CD14-positive monocyte (primary cell): ENCODE data around the gene HERC6. TPM values are rescaled to one million over a fixed set of nuclear protein-coding genes. Genes with fewer than 3 reads are reported as not detected.
A peak's percentile ranks its signal among the peaks of the same experiment; 100 is the strongest.

Source experiments
- DNase-seq, 3 donors: peaks; one replicate each; pipeline ENCODE4 v3.0.0-alpha.2; 2011 to 2022
- H2AFZ ChIP-seq: 2 replicates; pipeline ENCODE4 v1.6.0; 2012; ENCODE audit warnings: mild to moderate bottlenecking, low read depth, low read length, inconsistent platforms; ENCODE audit not compliant: insufficient read depth, poor library complexity, severe bottlenecking
- H3K27ac ChIP-seq, 2 donors: 1 replicate in 1 of 2; 2 replicates in 1 of 2; pipeline ENCODE4 v1.5.1; 2012 to 2013; ENCODE audit warnings: low read length in 2 of 2, control low read depth in 1 of 2, inconsistent platforms in 1 of 2, low read depth in 1 of 2, mild to moderate bottlenecking in 1 of 2
- H3K27me3 ChIP-seq, 2 donors: one replicate each; pipeline versions ENCODE4 v1.6.0 to v1.6.1; 2011 to 2013; ENCODE audit warnings: low read length in 2 of 2; ENCODE audit not compliant: control insufficient read depth in 2 of 2, insufficient read depth in 2 of 2
- H3K36me3 ChIP-seq, 2 donors: replicated peaks in 1 of 2; 1 replicate in 1 of 2; 2 replicates in 1 of 2; pipeline versions ENCODE4 v1.5.1 to v1.6.1; 2012 to 2013; ENCODE audit warnings: low read length in 2 of 2, control low read depth in 1 of 2, inconsistent platforms in 1 of 2, mild to moderate bottlenecking in 1 of 2; ENCODE audit not compliant: insufficient read depth in 2 of 2, control insufficient read depth in 1 of 2
- H3K4me1 ChIP-seq, 2 donors: 1 replicate in 1 of 2; 2 replicates in 1 of 2; pipeline versions ENCODE4 v1.5.1 to v1.6.1; 2012 to 2013; ENCODE audit warnings: low read length in 2 of 2, control low read depth in 1 of 2, inconsistent platforms in 1 of 2, mild to moderate bottlenecking in 1 of 2, moderate library complexity in 1 of 2; ENCODE audit not compliant: insufficient read depth in 2 of 2, control insufficient read depth in 1 of 2
- H3K4me2 ChIP-seq: replicated peaks from 2 replicates; pipeline ENCODE3; 2012; ENCODE audit warnings: low read length, moderate library complexity, mild to moderate bottlenecking; ENCODE audit not compliant: poor library complexity, severe bottlenecking; ENCODE audit errors: extremely low read depth
- H3K4me3 ChIP-seq, 3 experiments: fragments of 200-600 bp in 1 of 3; sonication (generic) in 1 of 3; replicated peaks in 1 of 3; 1 replicate in 2 of 3; 2 replicates in 1 of 3; pipeline ENCODE4 v1.5.1; 2011 to 2013; ENCODE audit warnings: low read length in 3 of 3, mild to moderate bottlenecking in 3 of 3, control low read depth in 2 of 3, low read depth in 2 of 3, inconsistent platforms in 1 of 3, moderate library complexity in 1 of 3
- H3K79me2 ChIP-seq: 2 replicates; pipeline ENCODE4 v1.6.0; 2012; ENCODE audit warnings: mild to moderate bottlenecking, control low read depth, inconsistent platforms, low read length, moderate library complexity; ENCODE audit not compliant: insufficient read depth
- H3K9ac ChIP-seq: 2 replicates; pipeline ENCODE4 v1.6.0; 2017; ENCODE audit warnings: low read length, mild to moderate bottlenecking; ENCODE audit not compliant: insufficient read depth, poor library complexity, severe bottlenecking
- H3K9me3 ChIP-seq, 2 donors: replicated peaks in 1 of 2; 1 replicate in 1 of 2; 2 replicates in 1 of 2; pipeline versions ENCODE4 v1.5.1 to v1.6.1; 2012 to 2013; ENCODE audit warnings: low read length in 2 of 2, control low read depth in 1 of 2; ENCODE audit not compliant: control insufficient read depth in 1 of 2, insufficient read depth in 1 of 2
- H4K20me1 ChIP-seq: 2 replicates; pipeline ENCODE4 v1.6.0; 2012; ENCODE audit warnings: mild to moderate bottlenecking, low read length, control low read depth, moderate library complexity; ENCODE audit not compliant: insufficient read depth
- H3K27ac Mint-ChIP-seq, 7 donors: one replicate each; pipeline ENCODE4 v1.8.0; 2020; ENCODE audit warnings: mild to moderate bottlenecking in 7 of 7, mixed read lengths in 7 of 7, moderate library complexity in 6 of 7, inconsistent platforms in 2 of 7
- H3K27me3 Mint-ChIP-seq, 3 donors: one replicate each; pipeline ENCODE4 v1.8.0; 2021 to 2022; ENCODE audit warnings: low read depth in 3 of 3, mild to moderate bottlenecking in 3 of 3, mixed read lengths in 3 of 3, moderate library complexity in 3 of 3, inconsistent platforms in 1 of 3
- H3K36me3 Mint-ChIP-seq, 2 donors: one replicate each; pipeline ENCODE4 v1.8.0; 2020; ENCODE audit warnings: mixed read lengths in 2 of 2, inconsistent platforms in 1 of 2, mild to moderate bottlenecking in 1 of 2
- H3K4me1 Mint-ChIP-seq: one replicate; pipeline ENCODE4 v1.8.0; 2020; ENCODE audit warnings: mild to moderate bottlenecking, mixed read lengths
- H3K4me3 Mint-ChIP-seq, 2 donors: one replicate each; pipeline ENCODE4 v1.8.0; 2020; ENCODE audit warnings: mild to moderate bottlenecking in 2 of 2, mixed read lengths in 2 of 2, moderate library complexity in 1 of 2
- H3K9me3 Mint-ChIP-seq, 7 donors: one replicate each; pipeline ENCODE4 v1.8.0; 2020 to 2022; ENCODE audit warnings: mixed read lengths in 7 of 7, mild to moderate bottlenecking in 6 of 7, moderate library complexity in 6 of 7, inconsistent platforms in 2 of 7
- CTCF ChIP-seq: fragments of 200-600 bp; IDR thresholded peaks from one replicate; pipeline ENCODE4 v1.8.0; 2022; ENCODE audit warnings: antibody characterized with exemption, mild to moderate bottlenecking
- WGBS: methylation state at CpG from one replicate; pipeline ENCODE4 v1.1.5; 2013; ENCODE audit warnings: missing lambda C conversion rate; ENCODE audit not compliant: insufficient coverage; 5-methylcytosine and 5-hydroxymethylcytosine counted together
- intact Hi-C, 2 donors: fragments of 100-400 bp; cut with micrococcal nuclease; formaldehyde crosslinking; loops; one replicate each; pipeline versions ENCODE4 v1.15.0 to v1.15.1; 2023
- polyA plus RNA-seq, 3 donors: library from polyadenylated mRNA; depleted of rRNA in 1 of 3; unstranded in 2 of 3; stranded (reverse) in 1 of 3; fragments of 300-500 nt in 2 of 3; fragments of >200 nt in 1 of 3; fragmentation: Illumina TruSeq in 2 of 3; gene quantifications; 1 replicate in 2 of 3; 2 replicates in 1 of 3; pipeline ENCODE4 v1.2.3, GENCODE V29; 2012 to 2021

HERC6 gene
- polyA plus RNA-seq, 3 donors, result 4.1 to 9.4 (median 6.1) TPM

GRCh38 chr4:88398381-88398780 is 19.7 kb downstream of the HERC6 start:
- Mint-ChIP-seq H3K27me3 (no peaks in the 10 kb centered on the region), H3K4me1 (peaks cover 11% of the 10 kb centered on the region), H3K9me3 (no peaks in the 10 kb centered on the region), H3K36me3 (peaks cover 17 to 20% of the 10 kb centered on the region in 2 donors), H3K27ac (peak overlapping the region in 6 of 7 donors; percentile 20 to 66 (median 39)), H3K4me3 (no peak overlapping the region)
- intact Hi-C loops, result no loop called here
- no peak overlapping the region for H3K9ac ChIP-seq
- H2AFZ ChIP-seq, result no peak overlapping the region
- H3K4me2 ChIP-seq, result no peak overlapping the region
- peaks cover 10 to 13% of the 10 kb centered on the region in 2 donors for H3K4me1 ChIP-seq
- peak; percentile 26 to 80 (median 34) for DNase-seq
- WGBS, result no CpG with 5 or more reads among the region's 2 CpGs
- H3K27me3 ChIP-seq, result no peaks in the 10 kb centered on the region
- no peaks in the 10 kb centered on the region for H3K79me2 ChIP-seq
- TF ChIP-seq CTCF, result no peak
- H3K27ac ChIP-seq, result peak overlapping the region in 1 of 2 donors; percentile 21
- H4K20me1 ChIP-seq, result no peaks in the 10 kb centered on the region
- H3K4me3 ChIP-seq, result no peak overlapping the region
- no peaks in the 10 kb centered on the region for H3K9me3 ChIP-seq
- peaks cover 2 to 11% of the 10 kb centered on the region in 2 donors for H3K36me3 ChIP-seq

- no peak overlapping the region for H3K27ac ChIP-seq
- no peaks in the 10 kb centered on the region for H3K9me3 ChIP-seq
- no peak overlapping the region for H2AFZ ChIP-seq
- H3K79me2 ChIP-seq, result no peaks in the 10 kb centered on the region
- peaks cover 0 to 4% of the 10 kb centered on the region in 2 donors for H3K36me3 ChIP-seq
- H3K4me3 ChIP-seq, result no peak overlapping the region
- H4K20me1 ChIP-seq, result no peaks in the 10 kb centered on the region
- Mint-ChIP-seq H3K4me3 (no peak overlapping the region), H3K9me3 (peaks cover 0 to 4% (median 0%) of the 10 kb centered on the region in 7 donors), H3K27ac (no peak overlapping the region), H3K36me3 (peaks cover 24 to 42% of the 10 kb centered on the region in 2 donors), H3K4me1 (no peaks in the 10 kb centered on the region), H3K27me3 (peaks cover 0 to 1% (median 0%) of the 10 kb centered on the region in 3 donors)
- intact Hi-C loops, result no loop called here
- no peaks in the 10 kb centered on the region for H3K4me1 ChIP-seq
- TF ChIP-seq CTCF, result no peak
- no peak overlapping the region for H3K9ac ChIP-seq
- no peaks in the 10 kb centered on the region for H3K27me3 ChIP-seq
- DNase-seq, result no peak
- H3K4me2 ChIP-seq, result no peak overlapping the region
- no CpG with 5 or more reads among the region's 2 CpGs for WGBS
Observed at GRCh38 chr4:88409206-88409605, 30.6 kb downstream of the HERC6 start.
